Suprapubic skin (tissue), 4 donors: ENCODE data around the gene OCIAD2. TPM values are rescaled to one million over a fixed set of nuclear protein-coding genes. Genes with fewer than 3 reads are reported as not detected.
"Not testable (repeated sequence)": the region's sequence is repeated elsewhere in the genome, so short reads cannot be mapped to it uniquely, and the experiment has no call there.

Source experiments
- DNase-seq, 2 donors: peaks; one replicate each; pipeline ENCODE4 v3.0.0-alpha.2; 2019; ENCODE audit warnings: low spot score in 2 of 2
- H3K27ac ChIP-seq: fragments of 200-600 bp; sonication (generic); one replicate; pipeline ENCODE4 v1.5.1; 2019
- H3K27me3 ChIP-seq: fragments of 200-600 bp; sonication (generic); one replicate; pipeline ENCODE4 v1.5.1; 2019
- H3K36me3 ChIP-seq: fragments of 200-600 bp; sonication (generic); one replicate; pipeline ENCODE4 v1.5.1; 2019
- H3K4me1 ChIP-seq: fragments of 200-600 bp; sonication (generic); one replicate; pipeline ENCODE4 v1.5.1; 2019
- H3K4me3 ChIP-seq: fragments of 200-600 bp; sonication (generic); one replicate; pipeline ENCODE4 v1.5.1; 2019; ENCODE audit warnings: mild to moderate bottlenecking
- H3K9me3 ChIP-seq: fragments of 200-600 bp; sonication (generic); one replicate; pipeline ENCODE4 v1.5.1; 2019
- CTCF ChIP-seq, 2 donors: fragments of 200-600 bp in 1 of 2; fragments of 450-650 bp in 1 of 2; sonication (generic) in 1 of 2; IDR thresholded peaks; one replicate each; pipeline ENCODE4 v1.5.1; 2016 to 2019; ENCODE audit warnings: antibody characterized with exemption in 2 of 2, mild to moderate bottlenecking in 1 of 2, moderate library complexity in 1 of 2
- EP300 ChIP-seq: sonication (generic); formaldehyde crosslinking; IDR thresholded peaks from one replicate; pipeline ENCODE4 v1.6.1; 2017; ENCODE audit warnings: antibody characterized with exemption
- POLR2A ChIP-seq, 2 donors: fragments of 450-650 bp; IDR thresholded peaks; one replicate each; pipeline ENCODE4 v1.6.1; 2017; ENCODE audit warnings: antibody characterized with exemption in 2 of 2, mild to moderate bottlenecking in 2 of 2, moderate library complexity in 2 of 2
- POLR2AphosphoS5 ChIP-seq, 3 donors: sonication (generic); formaldehyde crosslinking; IDR thresholded peaks; one replicate each; pipeline ENCODE4 v1.6.1; 2017; ENCODE audit warnings: antibody characterized with exemption in 3 of 3
- WGBS: methylation state at CpG from one replicate; pipeline ENCODE4 v1.1.5; 2018; 5-methylcytosine and 5-hydroxymethylcytosine counted together
- total RNA-seq, 4 donors: library from RNA; depleted of rRNA; stranded (reverse); fragments of >200 nt; gene quantifications; one replicate each; pipeline ENCODE4 v1.1.0, GENCODE V29; 2016

The OCIAD2 gene
- total RNA-seq, 4 donors from 2014 or later, result 15.8 to 167 (median 36.1) TPM

GRCh38 chr4:48853604-48854394, 52.8 kb downstream of the OCIAD2 start:
- no peaks in the 10 kb centered on the region for H3K9me3 ChIP-seq
- TF ChIP-seq POLR2A (IDR thresholded peaks at IDR 0.05) (no peak), CTCF (IDR thresholded peaks at IDR 0.05) (no peak), EP300 (no peak), POLR2AphosphoS5 (IDR thresholded peaks at IDR 0.05) (no peak)
- H3K36me3 ChIP-seq, result peaks cover 51% of the 10 kb centered on the region
- no peaks in the 10 kb centered on the region for H3K27me3 ChIP-seq
- no peak overlapping the region for H3K4me3 ChIP-seq
- DNase-seq, result no peak
- no peak overlapping the region for H3K27ac ChIP-seq
- no peaks in the 10 kb centered on the region for H3K4me1 ChIP-seq
- 91% methylated on average over 4 of the region's 4 CpGs for WGBS

GRCh38 chr4:48851651-48852050, 54.9 kb downstream of the OCIAD2 start:
- H3K27ac ChIP-seq, result no peak overlapping the region
- H3K4me1 ChIP-seq, result no peaks in the 10 kb centered on the region
- no peaks in the 10 kb centered on the region for H3K27me3 ChIP-seq
- no peak overlapping the region for H3K4me3 ChIP-seq
- WGBS, result 84% methylated on average over 1 of the region's 1 CpG
- no peak for DNase-seq
- H3K36me3 ChIP-seq, result peaks cover 37% of the 10 kb centered on the region
- no peaks in the 10 kb centered on the region for H3K9me3 ChIP-seq
- TF ChIP-seq CTCF (IDR thresholded peaks at IDR 0.05) (no peak), EP300 (no peak), POLR2AphosphoS5 (IDR thresholded peaks at IDR 0.05) (no peak)

GRCh38 chr4:48848799-48849198, 57.8 kb downstream of the OCIAD2 start:
- peaks cover 48% of the 10 kb centered on the region for H3K36me3 ChIP-seq
- DNase-seq, H3K4me1 ChIP-seq, H3K27me3 ChIP-seq, H3K9me3 ChIP-seq, H3K4me3 ChIP-seq, H3K27ac ChIP-seq: not testable (repeated sequence)
- WGBS, result 95% methylated on average over 6 of the region's 6 CpGs

- Histone ChIP-seq H3K36me3 (peaks cover 42% of the 10 kb centered on the region), H3K27me3 (no peaks in the 10 kb centered on the region), H3K9me3 (no peaks in the 10 kb centered on the region), H3K4me3 (no peak overlapping the region), H3K27ac (no peak overlapping the region), H3K4me1 (no peaks in the 10 kb centered on the region)
- TF ChIP-seq EP300, result no peak
- TF ChIP-seq POLR2AphosphoS5 (IDR thresholded peaks at IDR 0.05), result no peak
- TF ChIP-seq CTCF (IDR thresholded peaks at IDR 0.05), result no peak
- TF ChIP-seq POLR2A (IDR thresholded peaks at IDR 0.05), result no peak
- whole genome bisulfite sequencing, result 77% methylated on average over 2 of the region's 2 CpGs
- DNase-seq, result no peak
Observed at GRCh38 chr4:48844843-48845242, 61.7 kb downstream of the OCIAD2 start.

- H3K4me1 ChIP-seq, result no peaks in the 10 kb centered on the region
- H3K27ac ChIP-seq, result no peak overlapping the region
- 66% methylated on average over 9 of the region's 9 CpGs for WGBS
- H3K4me3 ChIP-seq, result no peak overlapping the region
- H3K9me3 ChIP-seq, result no peaks in the 10 kb centered on the region
- peaks cover 56% of the 10 kb centered on the region for H3K36me3 ChIP-seq
- H3K27me3 ChIP-seq, result no peaks in the 10 kb centered on the region
- TF ChIP-seq CTCF (IDR thresholded peaks at IDR 0.05), result no peak
- no peak for TF ChIP-seq POLR2AphosphoS5 (IDR thresholded peaks at IDR 0.05)
- no peak for TF ChIP-seq EP300
- no peak for TF ChIP-seq POLR2A (IDR thresholded peaks at IDR 0.05)
- DNase-seq, result no peak
Observed at GRCh38 chr4:48841045-48841827, 65.3 kb downstream of the OCIAD2 start.
